Lower leg skin (tissue), 3 donors: ENCODE results near the gene PGAM5.

ENCODE experiments used
- CTCF ChIP-seq, 3 donors: fragments of 450-650 bp; IDR thresholded peaks; one replicate each; pipeline ENCODE4 v1.5.1; 2016; ENCODE audit warnings: antibody characterized with exemption in 3 of 3, mild to moderate bottlenecking in 3 of 3, moderate library complexity in 2 of 3
- POLR2A ChIP-seq, 2 donors: fragments of 450-650 bp; IDR thresholded peaks; one replicate each; pipeline ENCODE4 v1.6.1; 2016 to 2017; ENCODE audit warnings: antibody characterized with exemption in 2 of 2, mild to moderate bottlenecking in 1 of 2, moderate library complexity in 1 of 2

- TF ChIP-seq POLR2A (IDR thresholded peaks at IDR 0.05) (no peak), CTCF (IDR thresholded peaks at IDR 0.05) (no peak)
Observed at GRCh38 chr12:132734206-132734605, 23.6 kb downstream of the PGAM5 start.
